HG03103 (cell line): ENCODE data around the gene BOD1L2.

Experiments used
- ATAC-seq: cut with Tn5 transposase; IDR thresholded peaks from one replicate; pipeline ENCODE4 v1.9.1; 2021; ENCODE audit warnings: low read depth; ENCODE audit not compliant: unreplicated experiment

The BOD1L2 gene

GRCh38 chr18:57146956-57147636 lies at the start of gene BOD1L2:
Gene BOD1L2 (plus strand): TSS chr18:57147087. CDS start chr18:57147313, 226 bp downstream.
- ATAC-seq, result no peak

- ATAC-seq, result no peak
These were observed 39.6 kb upstream of the BOD1L2 start for GRCh38 chr18:57107140-57107832.

- ATAC-seq, result no peak
These were observed 36.6 kb upstream of the BOD1L2 start for GRCh38 chr18:57110290-57110689.

- ATAC-seq, result no peak
These were observed 33.0 kb upstream of the BOD1L2 start for GRCh38 chr18:57113799-57114420.

GRCh38 chr18:57116598-57117132 lies 30.2 kb upstream of the BOD1L2 start:
- no peak for ATAC-seq

GRCh38 chr18:57121542-57122112 lies 25.3 kb upstream of the BOD1L2 start:
- no peak for ATAC-seq

GRCh38 chr18:57122936-57123510 lies 23.9 kb upstream of the BOD1L2 start:
- ATAC-seq, result no peak

- no peak for ATAC-seq
These were observed 21.3 kb upstream of the BOD1L2 start for GRCh38 chr18:57125627-57126026.

- no peak for ATAC-seq
These were observed 18.5 kb upstream of the BOD1L2 start for GRCh38 chr18:57128220-57128932.

- ATAC-seq, result no peak
These were observed 15.8 kb upstream of the BOD1L2 start for GRCh38 chr18:57131101-57131500.

GRCh38 chr18:57131782-57132181 lies 15.1 kb upstream of the BOD1L2 start:
- ATAC-seq, result no peak

GRCh38 chr18:57134618-57135135 lies 12.2 kb upstream of the BOD1L2 start:
- ATAC-seq, result no peak

GRCh38 chr18:57135699-57136098 lies 11.2 kb upstream of the BOD1L2 start:
- no peak for ATAC-seq

- ATAC-seq, result no peak
These were observed 9.0 kb upstream of the BOD1L2 start for GRCh38 chr18:57137847-57138246.

- no peak for ATAC-seq
These were observed 5.4 kb upstream of the BOD1L2 start for GRCh38 chr18:57141208-57142129.

GRCh38 chr18:57142324-57142723 lies 4.6 kb upstream of the BOD1L2 start:
- no peak for ATAC-seq

- ATAC-seq, result no peak
These were observed 3.6 kb upstream of the BOD1L2 start for GRCh38 chr18:57143265-57143664.

- ATAC-seq, result no peak
These were observed 1.4 kb downstream of the BOD1L2 start for GRCh38 chr18:57148263-57148662.

GRCh38 chr18:57149051-57149450 lies 2.2 kb downstream of the BOD1L2 start:
- no peak for ATAC-seq
